ENCODE results near the gene CTSZ. TPM values are rescaled to one million over a fixed set of nuclear protein-coding genes. Genes with fewer than 3 reads are reported as not detected.
A peak's percentile ranks its signal among the peaks of the same experiment; 100 is the strongest.

Gene CTSZ
- total and polyA plus RNA-seq, 2 of the 8 experiments (the other 6 are each of a cell fraction or from before 2014, with no cell fraction given), result 32.8 to 34.0 TPM

DNA sequence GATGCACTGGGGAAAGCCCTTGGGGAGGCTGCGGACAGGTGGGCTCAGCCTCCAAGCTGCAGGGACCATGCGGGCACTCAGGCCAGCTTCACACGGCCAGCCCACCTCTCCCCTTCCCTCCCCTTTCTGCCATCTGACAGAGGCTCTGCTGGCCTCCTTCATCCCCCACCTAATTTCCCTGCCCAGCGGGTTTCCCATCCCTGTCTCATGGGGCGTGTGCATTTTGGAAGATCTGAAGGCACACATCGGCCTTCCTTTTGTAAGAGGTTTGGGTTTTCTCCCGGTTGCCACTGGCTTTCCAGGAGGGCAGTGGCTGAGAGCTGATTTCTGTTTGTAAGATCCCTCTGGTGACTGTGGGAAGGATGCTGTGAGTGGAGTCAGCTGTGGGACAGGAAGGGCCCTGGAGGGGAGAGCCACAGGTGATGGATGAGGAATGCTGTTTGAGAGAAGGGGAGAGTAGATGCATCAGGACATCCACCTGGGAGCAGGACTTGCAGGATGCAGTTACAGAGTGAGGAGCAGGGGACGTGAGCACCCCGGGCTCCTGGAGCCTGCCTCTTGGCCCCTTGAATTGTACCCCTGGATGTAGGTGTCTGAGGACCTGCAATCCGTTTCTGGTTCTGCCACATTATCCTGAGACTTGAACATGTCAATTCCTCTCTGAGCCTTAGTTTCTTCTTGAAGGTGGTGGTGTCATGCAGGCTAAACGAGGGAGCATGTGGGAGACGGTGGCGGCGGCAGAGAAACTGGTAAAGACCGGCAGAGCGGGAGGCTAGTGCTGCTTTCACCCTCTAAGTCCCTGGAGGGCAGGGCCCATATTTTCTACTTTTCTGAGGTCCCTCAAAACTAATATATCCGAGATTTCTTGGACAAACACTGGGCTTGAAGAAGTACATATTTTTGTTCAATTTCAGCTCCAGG lies 6.2 kb upstream of the CTSZ start:
- Histone ChIP-seq H2BK120ac (replicated peaks; ENCODE audit: low read depth, low read length) (no peak overlapping the region), H4K5ac (ENCODE audit: insufficient read length, low read depth, low read length) (no peak overlapping the region), H3K27ac (ENCODE audit: low read depth, low read length) (no peak overlapping the region), H2BK5ac (ENCODE audit: low read depth, low read length) (no peak overlapping the region), H2BK20ac (ENCODE audit: low read length) (no peak overlapping the region), H4K91ac (replicated peaks; ENCODE audit: insufficient read length, low read length) (no peak overlapping the region), H3K23ac (ENCODE audit: insufficient read length) (no peak overlapping the region), H3K4me3 (ENCODE audit: extremely low read depth in 1 of 4, insufficient read depth in 2 of 4, low read depth in 3 of 4, low read length in 4 of 4) (no peak overlapping the region), H4K8ac (ENCODE audit: extremely low read depth, insufficient read depth, low read length) (no peak overlapping the region), H3K9me3 (ENCODE audit: insufficient read depth in 2 of 2, low read depth in 1 of 2, low read length in 1 of 2) (no peaks in the 10 kb centered on the region), H2AFZ (ENCODE audit: low read length) (no peak overlapping the region), H3K18ac (ENCODE audit: extremely low read depth, low read length) (no peak overlapping the region), H3K4me1 (replicated peaks in 1 of 4; ENCODE audit: control insufficient read depth in 3 of 4, insufficient read depth in 4 of 4, low read length in 3 of 4) (peaks cover 0 to 4% (median 0%) of the 10 kb centered on the region in 4 experiments; a peak in 1 of 7 replicates), H3K23me2 (ENCODE audit: low read depth, low read length) (no peaks in the 10 kb centered on the region), H3K79me2 (ENCODE audit: control insufficient read depth in 1 of 2, insufficient read depth in 2 of 2, low read length in 2 of 2) (no peaks in the 10 kb centered on the region), H3K4ac (replicated peaks; ENCODE audit: insufficient read length, low read depth, low read length) (no peak overlapping the region), H3K14ac (ENCODE audit: insufficient read length) (no peak overlapping the region), H2AK5ac (ENCODE audit: low read depth, low read length) (no peak overlapping the region), H4K20me1 (replicated peaks in 1 of 2; ENCODE audit: control insufficient read depth in 1 of 2, insufficient read depth in 2 of 2, low read length in 2 of 2) (no peaks in the 10 kb centered on the region), H3K4me2 (ENCODE audit: insufficient read depth in 1 of 2, low read depth in 2 of 2, low read length in 2 of 2) (no peak overlapping the region), H2BK12ac (ENCODE audit: low read depth, low read length) (no peak overlapping the region), H3K9ac (replicated peaks in 1 of 4; ENCODE audit: extremely low read depth in 1 of 4, low read depth in 3 of 4, low read length in 3 of 4) (no peak overlapping the region), H2BK15ac (ENCODE audit: low read length) (no peak overlapping the region), H3K36me3 (ENCODE audit: control insufficient read depth in 2 of 4, insufficient read depth in 4 of 4, low read length in 3 of 4) (no peaks in the 10 kb centered on the region), H3K27me3 (replicated peaks in 1 of 4; ENCODE audit: control insufficient read depth in 3 of 4, extremely low read depth in 1 of 4, insufficient read depth in 3 of 4, low read length in 3 of 4) (peaks cover 0 to 3% (median 1%) of the 10 kb centered on the region in 4 experiments; a peak in 3 of 7 replicates), H3K79me1 (ENCODE audit: low read depth, low read length) (no peaks in the 10 kb centered on the region), H3K56ac (replicated peaks; ENCODE audit: insufficient read length, low read depth, low read length) (no peak overlapping the region)
- no peak for TF ChIP-seq BRCA1 (IDR thresholded peaks at IDR 0.05; ENCODE audit: low read depth, low read length)
- TF ChIP-seq, protein P1, sequence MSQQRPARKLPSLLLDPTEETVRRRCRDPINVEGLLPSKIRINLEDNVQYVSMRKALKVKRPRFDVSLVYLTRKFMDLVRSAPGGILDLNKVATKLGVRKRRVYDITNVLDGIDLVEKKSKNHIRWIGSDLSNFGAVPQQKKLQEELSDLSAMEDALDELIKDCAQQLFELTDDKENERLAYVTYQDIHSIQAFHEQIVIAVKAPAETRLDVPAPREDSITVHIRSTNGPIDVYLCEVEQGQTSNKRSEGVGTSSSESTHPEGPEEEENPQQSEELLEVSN (IDR thresholded peaks at IDR 0.05), result 0 out of 2 replicates have a peak, but pooled peaks have one; percentile 24
- no peak for FAIRE-seq
- DNase-seq (ENCODE audit: low read depth in 1 of 2, low spot score in 2 of 2), result peak in 1 of 2 experiments; percentile 35
- 86% methylated on average over 17 of the region's 17 CpGs; no CpG with 5 or more reads in 1 of the 2 experiments for WGBS, 2 experiments (ENCODE audit: extremely low coverage in 1 of 2, insufficient coverage in 1 of 2, insufficient read length in 1 of 2, insufficient replicate concordance in 2 of 2, low coverage in 1 of 2, low lambda C conversion rate in 2 of 2, missing lambda C conversion rate in 1 of 2)
- POLR2A ChIA-PET (ENCODE audit: partially characterized antibody), result interaction anchor here (0.9 kb wide), 1 partner anchor 10 kb away, joined by 3 read pairs; no protein-coding TSS in a partner anchor
- CTCF ChIA-PET (ENCODE audit: partially characterized antibody), result interaction anchor here (0.6 kb wide), 1 partner anchor 407 kb away, joined by 3 read pairs; no protein-coding TSS in a partner anchor

Measured in H1 (cell line).